Measurements from ENCODE around the gene SULT1A2. TPM values are rescaled to one million over a fixed set of nuclear protein-coding genes. Genes with fewer than 3 reads are reported as not detected.

The SULT1A2 gene
- total RNA-seq, 1 donor from 2014 or later, result 0.51 TPM

DNA sequence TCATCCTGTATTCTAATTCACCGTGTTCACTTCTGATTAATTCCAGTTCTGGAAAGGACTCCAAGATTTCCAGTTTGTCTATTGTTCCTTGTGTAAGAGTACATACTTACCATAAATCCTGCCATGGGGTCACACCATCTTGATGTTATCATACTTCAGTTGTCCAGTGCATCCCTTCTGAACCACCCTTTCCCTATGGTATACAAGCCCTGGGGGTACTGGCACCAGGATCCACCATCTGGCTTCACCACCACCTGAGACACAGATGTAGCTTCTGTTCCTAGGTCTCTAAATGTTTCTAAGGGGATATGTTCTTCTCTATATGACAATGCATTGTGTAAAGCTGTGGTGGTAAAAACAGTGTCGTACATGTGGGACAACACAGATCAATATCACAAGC lies 21.9 kb downstream of the SULT1A2 start:
- Mint-ChIP-seq H3K36me3 (ENCODE audit: unreplicated experiment) (peaks cover 5% of the 10 kb centered on the region), H3K9me3 (ENCODE audit: unreplicated experiment) (no peaks in the 10 kb centered on the region), H3K27me3 (ENCODE audit: unreplicated experiment) (no peaks in the 10 kb centered on the region), H3K4me3 (ENCODE audit: unreplicated experiment) (no peak overlapping the region), H3K4me1 (ENCODE audit: unreplicated experiment) (peaks cover 10% of the 10 kb centered on the region), H3K27ac (ENCODE audit: unreplicated experiment) (no peak overlapping the region)
- TF ChIP-seq, protein P1, sequence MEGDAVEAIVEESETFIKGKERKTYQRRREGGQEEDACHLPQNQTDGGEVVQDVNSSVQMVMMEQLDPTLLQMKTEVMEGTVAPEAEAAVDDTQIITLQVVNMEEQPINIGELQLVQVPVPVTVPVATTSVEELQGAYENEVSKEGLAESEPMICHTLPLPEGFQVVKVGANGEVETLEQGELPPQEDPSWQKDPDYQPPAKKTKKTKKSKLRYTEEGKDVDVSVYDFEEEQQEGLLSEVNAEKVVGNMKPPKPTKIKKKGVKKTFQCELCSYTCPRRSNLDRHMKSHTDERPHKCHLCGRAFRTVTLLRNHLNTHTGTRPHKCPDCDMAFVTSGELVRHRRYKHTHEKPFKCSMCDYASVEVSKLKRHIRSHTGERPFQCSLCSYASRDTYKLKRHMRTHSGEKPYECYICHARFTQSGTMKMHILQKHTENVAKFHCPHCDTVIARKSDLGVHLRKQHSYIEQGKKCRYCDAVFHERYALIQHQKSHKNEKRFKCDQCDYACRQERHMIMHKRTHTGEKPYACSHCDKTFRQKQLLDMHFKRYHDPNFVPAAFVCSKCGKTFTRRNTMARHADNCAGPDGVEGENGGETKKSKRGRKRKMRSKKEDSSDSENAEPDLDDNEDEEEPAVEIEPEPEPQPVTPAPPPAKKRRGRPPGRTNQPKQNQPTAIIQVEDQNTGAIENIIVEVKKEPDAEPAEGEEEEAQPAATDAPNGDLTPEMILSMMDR (IDR thresholded peaks at IDR 0.05), result no peak
- DNase-seq (ENCODE audit: extremely low spot score, unreplicated experiment), result no peak

DNA sequence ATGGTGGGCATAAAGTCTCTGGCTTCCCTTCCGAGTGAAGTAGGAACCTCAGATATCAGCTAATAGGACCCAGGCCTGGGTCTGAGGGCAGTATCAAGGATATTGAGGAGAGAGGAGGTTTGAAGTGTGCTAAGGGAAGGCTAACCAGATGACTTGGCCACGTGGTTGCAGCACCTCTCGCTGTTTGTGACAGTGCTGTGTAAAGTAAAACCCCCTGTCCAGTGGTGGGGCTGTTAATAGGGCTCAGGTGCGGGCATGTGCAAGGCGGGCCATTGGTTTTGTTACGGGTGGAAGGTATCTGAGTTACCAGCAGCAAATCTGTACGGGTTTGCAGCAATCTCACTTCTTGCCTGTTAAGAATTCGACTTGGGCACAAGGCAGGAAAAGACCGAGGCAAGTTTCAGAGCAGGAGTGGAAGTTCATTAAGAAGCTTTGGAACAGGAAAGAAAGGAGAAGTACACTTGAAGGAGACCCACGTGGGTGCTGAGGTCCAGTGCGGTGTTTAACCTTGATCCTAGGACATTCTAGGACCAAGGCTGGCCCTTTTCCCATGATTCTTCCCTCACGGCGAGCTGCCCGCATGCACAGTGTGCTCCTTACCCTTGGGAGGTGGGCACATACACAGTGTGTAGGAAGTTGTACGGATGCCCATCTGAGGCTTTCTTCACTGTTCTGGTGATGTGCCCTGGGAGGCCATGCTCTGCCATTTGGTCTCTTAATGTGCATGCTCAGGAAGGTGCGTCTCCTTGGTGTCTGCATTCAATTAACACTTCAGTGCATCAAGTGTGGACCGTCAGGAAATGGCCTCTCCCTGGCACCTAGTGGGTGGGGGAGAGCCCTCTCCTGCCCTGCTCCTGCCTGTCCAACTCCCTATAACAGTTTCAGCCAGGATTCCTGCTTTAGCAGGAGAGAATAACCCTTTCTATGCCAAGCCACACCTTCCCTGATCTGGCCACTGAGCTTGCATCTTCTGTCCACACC lies 22.8 kb downstream of the SULT1A2 start:
- peaks cover 5% of the 10 kb centered on the region for H3K36me3 Mint-ChIP-seq (ENCODE audit: unreplicated experiment)
- no peak overlapping the region for H3K4me3 Mint-ChIP-seq (ENCODE audit: unreplicated experiment)
- no peak overlapping the region for H3K27ac Mint-ChIP-seq (ENCODE audit: unreplicated experiment)
- no peaks in the 10 kb centered on the region for H3K9me3 Mint-ChIP-seq (ENCODE audit: unreplicated experiment)
- peaks cover 10% of the 10 kb centered on the region for H3K4me1 Mint-ChIP-seq (ENCODE audit: unreplicated experiment)
- TF ChIP-seq, protein P1 (IDR thresholded peaks at IDR 0.05), result no peak
- no peak for DNase-seq (ENCODE audit: extremely low spot score, unreplicated experiment)
- no peaks in the 10 kb centered on the region for H3K27me3 Mint-ChIP-seq (ENCODE audit: unreplicated experiment)

DNA sequence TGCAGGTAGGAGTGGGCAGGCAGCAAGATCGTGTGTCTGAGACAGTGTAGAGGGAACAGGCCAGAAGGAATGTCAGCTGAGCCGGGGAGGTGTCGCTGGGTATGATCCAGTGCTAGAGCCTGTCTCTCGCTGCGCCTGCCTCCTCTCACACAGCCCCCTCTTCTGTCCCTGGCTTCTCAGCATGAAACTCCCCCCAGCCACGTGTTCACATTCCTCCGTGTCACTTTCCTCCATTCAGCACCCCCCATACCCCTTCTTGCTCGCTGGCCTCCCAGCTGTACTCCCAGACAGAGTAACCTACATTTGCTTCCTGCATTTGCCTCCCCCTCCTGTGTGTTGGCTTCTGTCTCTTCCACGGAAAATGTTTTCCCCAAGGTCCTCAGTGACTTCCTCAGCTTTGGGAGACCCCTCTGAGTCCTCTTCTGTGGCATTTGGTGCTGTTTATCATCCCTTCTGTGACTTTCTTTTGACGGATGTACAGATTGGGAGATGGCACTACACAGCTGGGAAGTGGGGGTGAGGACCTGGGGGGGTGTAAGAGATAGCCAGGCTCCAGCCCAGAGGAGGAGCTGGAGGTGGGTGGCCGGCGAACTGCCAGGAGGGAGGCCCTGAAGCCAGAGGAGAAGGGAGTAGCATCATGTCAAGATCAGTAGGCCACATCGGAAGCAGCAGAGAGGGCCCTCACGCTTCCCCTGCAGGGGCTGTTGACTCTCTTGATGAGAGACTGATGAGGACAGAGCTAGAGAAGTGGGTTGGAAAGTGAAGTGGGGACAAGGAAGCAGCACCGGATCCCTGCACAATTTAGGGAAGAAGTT lies 23.9 kb downstream of the SULT1A2 start:
- Mint-ChIP-seq H3K27ac (ENCODE audit: unreplicated experiment) (peak overlapping the region; percentile 5), H3K27me3 (ENCODE audit: unreplicated experiment) (no peaks in the 10 kb centered on the region), H3K9me3 (ENCODE audit: unreplicated experiment) (no peaks in the 10 kb centered on the region), H3K36me3 (ENCODE audit: unreplicated experiment) (peaks cover 2% of the 10 kb centered on the region), H3K4me3 (ENCODE audit: unreplicated experiment) (no peak overlapping the region), H3K4me1 (ENCODE audit: unreplicated experiment) (peaks cover 10% of the 10 kb centered on the region)
- DNase-seq (ENCODE audit: extremely low spot score, unreplicated experiment), result no peak
- TF ChIP-seq, protein P1 (IDR thresholded peaks at IDR 0.05), result no peak

DNA sequence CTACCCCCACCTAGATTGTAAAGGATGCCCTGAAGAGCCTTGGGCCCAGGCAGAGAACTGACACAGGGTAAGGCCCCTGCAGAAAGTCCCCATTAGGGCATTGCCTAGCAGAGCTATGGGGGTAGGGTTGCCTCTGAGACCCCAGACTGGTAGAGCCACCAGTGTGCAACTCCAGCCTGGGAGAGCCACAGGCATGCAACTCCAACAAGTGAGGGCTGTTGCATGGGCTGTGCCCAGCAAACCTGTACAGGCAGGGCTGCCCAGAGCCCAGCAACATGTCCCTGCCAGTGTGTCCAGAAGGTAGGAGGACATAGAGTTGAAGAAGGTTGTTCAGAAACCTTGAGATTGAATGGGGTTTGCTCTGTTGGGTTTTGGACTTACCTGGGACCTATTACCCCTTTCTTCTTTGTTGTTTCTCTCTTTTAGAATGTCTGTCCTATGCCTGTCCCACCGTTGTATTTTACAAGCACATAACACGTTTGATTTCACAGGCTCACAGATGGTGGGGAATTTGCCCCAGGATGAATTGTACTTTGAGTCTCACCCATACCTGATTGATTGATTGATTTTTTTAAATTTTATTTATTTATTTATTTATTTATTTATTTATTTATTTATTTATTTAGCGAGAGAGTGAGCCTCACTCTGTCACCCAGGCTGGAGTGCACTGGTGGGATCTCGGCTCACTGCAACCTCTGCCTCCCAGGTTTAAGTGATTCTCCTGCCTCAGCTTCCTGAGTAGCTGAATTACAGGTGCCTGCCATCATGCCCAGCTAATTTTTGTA lies 26.7 kb downstream of the SULT1A2 start:
- H3K36me3 Mint-ChIP-seq (ENCODE audit: unreplicated experiment), result peaks cover 7% of the 10 kb centered on the region
- no peak overlapping the region for H3K27ac Mint-ChIP-seq (ENCODE audit: unreplicated experiment)
- H3K9me3 Mint-ChIP-seq (ENCODE audit: unreplicated experiment), result peaks cover 7% of the 10 kb centered on the region

More for the DNA sequence above, 26.7 kb downstream of the SULT1A2 start:
- TF ChIP-seq, protein P1 (IDR thresholded peaks at IDR 0.05), result no peak
- DNase-seq (ENCODE audit: extremely low spot score, unreplicated experiment), result no peak
- Mint-ChIP-seq H3K27me3 (ENCODE audit: unreplicated experiment) (no peaks in the 10 kb centered on the region), H3K4me3 (ENCODE audit: unreplicated experiment) (no peak overlapping the region), H3K4me1 (ENCODE audit: unreplicated experiment) (peaks cover 10% of the 10 kb centered on the region)
